Right atrium auricular region (tissue), 2 donors: ENCODE data around the gene NR2F1-AS1. TPM values are rescaled to one million over a fixed set of nuclear protein-coding genes. Genes with fewer than 3 reads are reported as not detected.

Source experiments
- DNase-seq: peaks from one replicate; pipeline ENCODE4 v3.0.0-alpha.2; 2019; ENCODE audit warnings: low spot score
- H3K27ac ChIP-seq, 2 donors: fragments of 200-600 bp; sonication (generic); 1 replicate in 1 of 2; 2 replicates in 1 of 2; pipeline ENCODE4 v1.5.1; 2016 to 2019
- H3K27me3 ChIP-seq, 2 donors: fragments of 200-600 bp; sonication (generic); one replicate each; pipeline versions ENCODE4 v1.5.1 to v1.6.0; 2017 to 2019
- H3K36me3 ChIP-seq: fragments of 200-600 bp; sonication (generic); one replicate; pipeline ENCODE4 v1.5.1; 2016
- H3K4me1 ChIP-seq, 2 donors: fragments of 200-600 bp; sonication (generic); one replicate each; pipeline versions ENCODE4 v1.5.1 to v1.6.0; 2017 to 2019
- H3K4me3 ChIP-seq, 2 donors: fragments of 200-600 bp; sonication (generic); 1 replicate in 1 of 2; 2 replicates in 1 of 2; pipeline ENCODE4 v1.5.1; 2017 to 2019; ENCODE audit warnings: mild to moderate bottlenecking in 1 of 2, moderate library complexity in 1 of 2
- H3K9me3 ChIP-seq, 2 donors: fragments of 200-600 bp; sonication (generic); one replicate each; pipeline ENCODE4 v1.5.1; 2019
- CTCF ChIP-seq, 2 donors: fragments of 200-600 bp; sonication (generic); IDR thresholded peaks; one replicate each; pipeline ENCODE4 v1.5.1; 2019; ENCODE audit warnings: antibody characterized with exemption in 2 of 2
- total RNA-seq, 2 donors: library from RNA; depleted of rRNA; stranded (reverse); fragments of >200 nt; gene quantifications; one replicate each; pipeline ENCODE4 v1.1.0, GENCODE V29; 2016

The NR2F1-AS1 gene
- total RNA-seq, 2 donors from 2014 or later = 7.1 to 11.0 TPM

GRCh38 chr5:93572608-93573353, 8.2 kb downstream of the NR2F1-AS1 start:
- no peaks in the 10 kb centered on the region for H3K36me3 ChIP-seq
- H3K27me3 ChIP-seq = no peaks in the 10 kb centered on the region
- peak overlapping the region; percentile 20 to 36 for H3K4me3 ChIP-seq
- no peak for DNase-seq
- H3K4me1 ChIP-seq = peaks cover 0 to 13% of the 10 kb centered on the region in 2 donors
- TF ChIP-seq CTCF (IDR thresholded peaks at IDR 0.05) = no peak
- no peaks in the 10 kb centered on the region for H3K9me3 ChIP-seq
- peak overlapping the region; percentile 2 to 32 for H3K27ac ChIP-seq

- H3K27me3 ChIP-seq = no peaks in the 10 kb centered on the region
- peaks cover 0 to 13% of the 10 kb centered on the region in 2 donors for H3K4me1 ChIP-seq
- H3K4me3 ChIP-seq = peak overlapping the region; percentile 20 to 36
- no peaks in the 10 kb centered on the region for H3K36me3 ChIP-seq
- H3K9me3 ChIP-seq = no peaks in the 10 kb centered on the region
- DNase-seq = no peak
- no peak for TF ChIP-seq CTCF (IDR thresholded peaks at IDR 0.05)
- peak overlapping the region; percentile 2 to 32 for H3K27ac ChIP-seq
Observed at GRCh38 chr5:93572101-93572607, 8.9 kb downstream of the NR2F1-AS1 start.

GRCh38 chr5:93571114-93571949, 9.7 kb downstream of the NR2F1-AS1 start:
- DNase-seq = no peak
- H3K27me3 ChIP-seq = no peaks in the 10 kb centered on the region

GRCh38 chr5:93570294-93571113, 10.5 kb downstream of the NR2F1-AS1 start:
- H3K4me1 ChIP-seq = peaks cover 0 to 13% of the 10 kb centered on the region in 2 donors
- H3K27me3 ChIP-seq = no peaks in the 10 kb centered on the region
- no peak for TF ChIP-seq CTCF (IDR thresholded peaks at IDR 0.05)
- peak overlapping the region in 1 of 2 donors; percentile 31 for H3K4me3 ChIP-seq
- no peaks in the 10 kb centered on the region for H3K36me3 ChIP-seq
- no peaks in the 10 kb centered on the region for H3K9me3 ChIP-seq
- H3K27ac ChIP-seq = no peak overlapping the region
- no peak for DNase-seq

More at GRCh38 chr5:93571114-93571949, 9.7 kb downstream of the NR2F1-AS1 start:
- H3K4me3 ChIP-seq = peak overlapping the region in 1 of 2 donors; percentile 36
- no peaks in the 10 kb centered on the region for H3K9me3 ChIP-seq
- H3K4me1 ChIP-seq = peaks cover 0 to 13% of the 10 kb centered on the region in 2 donors
- TF ChIP-seq CTCF (IDR thresholded peaks at IDR 0.05) = no peak
- no peak overlapping the region for H3K27ac ChIP-seq
- H3K36me3 ChIP-seq = no peaks in the 10 kb centered on the region
